MCF 10A (cell line): ENCODE results near the gene ASB17. TPM values are rescaled to one million over a fixed set of nuclear protein-coding genes. Genes with fewer than 3 reads are reported as not detected.

ENCODE experiments used
- Bru-seq: library from RNA; stranded (reverse); fragments of 400-500 nt; gene quantifications from one replicate; lab custom pipeline; 2021; lab: Mats Ljungman, UMichigan
- BruChase-seq, 2 experiments: library from RNA; stranded (reverse); fragments of 400-500 nt; gene quantifications; one replicate each; lab custom pipeline; 2021; lab: Mats Ljungman, UMichigan
- BruUV-seq: library from RNA; stranded (reverse); fragments of 400-500 nt; replicated peaks from 2 replicates; lab custom pipeline; 2021; lab: Mats Ljungman, UMichigan
- CTCF ChIA-PET: fragments of 300-600 bp; sonication (Branson Sonifier 250); formaldehyde crosslinking; extraction: SDS; loops from one replicate; lab custom pipeline; 2021; ENCODE audit warnings: antibody characterized with exemption, inconsistent platforms; lab: Yijun Ruan, JAX
- POLR2A ChIA-PET: fragments of 300-600, 350-650 bp; sonication (Branson Sonifier 250); formaldehyde crosslinking; extraction: SDS; loops from one replicate; lab custom pipeline; 2020; ENCODE audit warnings: antibody characterized with exemption, inconsistent platforms; lab: Yijun Ruan, JAX
- DNase-seq: peaks from one replicate; pipeline ENCODE4 v3.0.0-alpha.2; 2018; ENCODE audit not compliant: unreplicated experiment
- H3K27ac Mint-ChIP-seq: one replicate; pipeline ENCODE4 v1.8.0; 2022; ENCODE audit warnings: mild to moderate bottlenecking, low read depth, mixed read lengths; ENCODE audit not compliant: unreplicated experiment
- H3K27me3 Mint-ChIP-seq: one replicate; pipeline ENCODE4 v1.8.0; 2022; ENCODE audit warnings: mixed read lengths; ENCODE audit not compliant: insufficient read depth, unreplicated experiment
- H3K36me3 Mint-ChIP-seq: one replicate; pipeline ENCODE4 v1.8.0; 2022; ENCODE audit warnings: mild to moderate bottlenecking, moderate library complexity, mixed read lengths; ENCODE audit not compliant: insufficient read depth, unreplicated experiment
- H3K4me1 Mint-ChIP-seq: one replicate; pipeline ENCODE4 v1.8.0; 2022; ENCODE audit warnings: mixed read lengths; ENCODE audit not compliant: insufficient read depth, unreplicated experiment
- H3K4me3 Mint-ChIP-seq: one replicate; pipeline ENCODE4 v1.8.0; 2022; ENCODE audit warnings: mild to moderate bottlenecking, moderate library complexity, mixed read lengths; ENCODE audit not compliant: unreplicated experiment
- H3K9me3 Mint-ChIP-seq: one replicate; pipeline ENCODE4 v1.8.0; 2022; ENCODE audit warnings: mixed read lengths; ENCODE audit not compliant: unreplicated experiment
- intact Hi-C: fragments of 100-400 bp; cut with micrococcal nuclease; formaldehyde crosslinking; loops from 2 replicates; pipeline ENCODE4 v1.14.1; 2022
- long read RNA-seq: library from polyadenylated mRNA; stranded (forward); transcript quantifications from one replicate; pipeline ENCODE4 v2.0.0, GENCODE V29; 2022
- total RNA-seq: library from RNA; stranded (reverse); gene quantifications from 2 replicates; pipeline ENCODE4 v1.2.3, GENCODE V29; 2022
- TF ChIP-seq, protein P1 (sequence below): fragments of 200-600 bp; IDR thresholded peaks from one replicate; pipeline ENCODE4 v1.8.0; 2022; ENCODE audit warnings: antibody characterized with exemption, mild to moderate bottlenecking; ENCODE audit not compliant: unreplicated experiment

The ASB17 gene, protein sequence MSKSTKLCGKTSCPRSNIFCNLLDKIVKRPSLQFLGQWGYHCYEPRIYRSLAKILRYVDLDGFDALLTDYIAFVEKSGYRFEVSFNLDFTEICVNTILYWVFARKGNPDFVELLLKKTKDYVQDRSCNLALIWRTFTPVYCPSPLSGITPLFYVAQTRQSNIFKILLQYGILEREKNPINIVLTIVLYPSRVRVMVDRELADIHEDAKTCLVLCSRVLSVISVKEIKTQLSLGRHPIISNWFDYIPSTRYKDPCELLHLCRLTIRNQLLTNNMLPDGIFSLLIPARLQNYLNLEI
- not detected in 2 replicates for total RNA-seq
- not detected for Bru-seq, nascent RNA
- not detected for BruChase-seq, experiment 1, labeled RNA remaining after a 6-hour chase
- BruChase-seq, experiment 2, labeled RNA remaining after a 2-hour chase, result not detected
- long read RNA-seq, partial matches to known transcripts, result 0 of 1 reads
- long read RNA-seq, other reads (novel, unspliced or antisense), result 1 of 1 reads

DNA sequence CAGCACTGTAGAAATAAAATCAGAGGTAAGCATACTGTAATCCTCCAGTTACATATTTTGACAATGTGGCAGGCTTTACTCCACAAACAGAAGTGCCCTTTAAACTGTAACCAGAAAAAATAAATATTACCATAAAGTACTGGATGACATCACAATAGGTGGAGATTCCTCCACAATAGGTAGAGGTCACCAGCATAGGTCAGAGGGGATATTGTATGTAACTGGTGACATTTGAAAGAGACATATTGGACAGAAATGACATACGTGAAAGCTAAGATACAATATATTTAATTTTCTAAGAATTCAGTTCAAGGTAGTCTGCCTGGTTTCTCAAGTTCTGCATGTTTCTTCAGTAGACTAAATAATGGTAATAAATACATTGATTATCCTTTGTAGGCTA, at the start of gene ASB17:
Gene ASB17, minus strand, starts transcription at position 101 of the 400 bp plus-strand sequence. CDS start 113 bp downstream, outside the sequence.
- H3K36me3 Mint-ChIP-seq, result no peaks in the 10 kb centered on the region
- BruUV-seq, result no TSS peak
- no peak for DNase-seq
- H3K27ac Mint-ChIP-seq, result no peak within 1 kb of the TSS
- H3K9me3 Mint-ChIP-seq, result no peaks in the 10 kb centered on the region
- TF ChIP-seq, protein P1, sequence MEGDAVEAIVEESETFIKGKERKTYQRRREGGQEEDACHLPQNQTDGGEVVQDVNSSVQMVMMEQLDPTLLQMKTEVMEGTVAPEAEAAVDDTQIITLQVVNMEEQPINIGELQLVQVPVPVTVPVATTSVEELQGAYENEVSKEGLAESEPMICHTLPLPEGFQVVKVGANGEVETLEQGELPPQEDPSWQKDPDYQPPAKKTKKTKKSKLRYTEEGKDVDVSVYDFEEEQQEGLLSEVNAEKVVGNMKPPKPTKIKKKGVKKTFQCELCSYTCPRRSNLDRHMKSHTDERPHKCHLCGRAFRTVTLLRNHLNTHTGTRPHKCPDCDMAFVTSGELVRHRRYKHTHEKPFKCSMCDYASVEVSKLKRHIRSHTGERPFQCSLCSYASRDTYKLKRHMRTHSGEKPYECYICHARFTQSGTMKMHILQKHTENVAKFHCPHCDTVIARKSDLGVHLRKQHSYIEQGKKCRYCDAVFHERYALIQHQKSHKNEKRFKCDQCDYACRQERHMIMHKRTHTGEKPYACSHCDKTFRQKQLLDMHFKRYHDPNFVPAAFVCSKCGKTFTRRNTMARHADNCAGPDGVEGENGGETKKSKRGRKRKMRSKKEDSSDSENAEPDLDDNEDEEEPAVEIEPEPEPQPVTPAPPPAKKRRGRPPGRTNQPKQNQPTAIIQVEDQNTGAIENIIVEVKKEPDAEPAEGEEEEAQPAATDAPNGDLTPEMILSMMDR, result no peak
- peaks cover 14% of the 10 kb centered on the region for H3K27me3 Mint-ChIP-seq
- peaks cover 5% of the 10 kb centered on the region for H3K4me1 Mint-ChIP-seq
- no peak within 1 kb of the TSS for H3K4me3 Mint-ChIP-seq
- CTCF ChIA-PET, result no interaction called here
- POLR2A ChIA-PET, result no interaction called here
- intact Hi-C loops, result no loop called here

DNA sequence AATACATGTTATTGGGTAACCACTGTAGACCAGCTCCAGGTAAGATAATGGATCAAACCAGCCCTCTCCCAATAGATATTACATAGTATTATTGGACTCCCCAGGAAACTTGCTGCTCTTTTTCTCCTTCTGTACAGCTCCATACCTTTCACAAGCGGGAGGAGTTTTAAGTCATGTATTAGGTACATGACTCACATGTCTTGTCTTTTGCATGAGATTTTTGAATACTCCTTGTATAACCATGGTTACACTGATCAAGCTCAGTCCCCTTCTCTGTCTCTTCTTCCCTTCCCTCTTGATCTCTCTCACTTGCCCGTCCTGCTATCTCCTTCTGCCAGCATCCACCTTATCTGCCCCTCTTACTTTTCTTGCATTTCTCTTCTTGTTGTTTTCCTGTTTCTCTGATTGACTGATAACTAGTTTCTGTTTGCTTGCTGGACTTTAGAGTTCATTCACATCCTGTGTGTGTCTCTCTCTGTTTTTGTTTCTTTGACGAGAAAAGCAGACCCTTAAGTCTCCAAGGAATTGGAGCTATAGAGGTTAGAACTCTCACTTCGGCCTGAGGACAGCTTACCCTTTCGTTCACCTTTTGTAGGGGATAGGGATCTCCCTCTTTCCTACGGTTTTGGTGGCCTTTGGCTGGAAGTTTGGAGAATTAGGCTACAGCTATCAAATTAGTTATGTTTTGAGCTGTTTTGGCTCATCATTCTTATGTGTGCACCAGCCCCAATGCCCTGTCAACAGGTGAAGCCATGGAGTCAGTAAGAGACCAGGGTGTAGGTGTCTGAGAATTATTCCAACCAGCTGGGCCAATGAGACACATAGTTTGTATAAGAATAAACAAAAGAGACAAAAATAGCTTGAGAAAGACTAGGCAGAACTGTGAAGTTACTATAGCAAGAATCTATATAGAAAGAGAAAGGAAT, 49.0 kb upstream of the ASB17 start:
- Mint-ChIP-seq H3K9me3 (peaks cover 13% of the 10 kb centered on the region), H3K4me1 (peaks cover 6% of the 10 kb centered on the region), H3K4me3 (no peak overlapping the region), H3K27me3 (no peaks in the 10 kb centered on the region), H3K27ac (no peak overlapping the region), H3K36me3 (no peaks in the 10 kb centered on the region)
- intact Hi-C loops, result no loop called here
- CTCF ChIA-PET, result interaction anchor here (0.9 to 2.9 kb wide), 4 partner anchors 10 to 173 kb away, joined by 3 to 18 read pairs (median 4); no protein-coding TSS in a partner anchor
- TF ChIP-seq, protein P1, result no peak
- BruUV-seq, result no TSS peak
- no peak for DNase-seq
- POLR2A ChIA-PET, result interaction anchor here (0.9 kb wide), 1 partner anchor 17 kb away, joined by 3 read pairs; no protein-coding TSS in a partner anchor

DNA sequence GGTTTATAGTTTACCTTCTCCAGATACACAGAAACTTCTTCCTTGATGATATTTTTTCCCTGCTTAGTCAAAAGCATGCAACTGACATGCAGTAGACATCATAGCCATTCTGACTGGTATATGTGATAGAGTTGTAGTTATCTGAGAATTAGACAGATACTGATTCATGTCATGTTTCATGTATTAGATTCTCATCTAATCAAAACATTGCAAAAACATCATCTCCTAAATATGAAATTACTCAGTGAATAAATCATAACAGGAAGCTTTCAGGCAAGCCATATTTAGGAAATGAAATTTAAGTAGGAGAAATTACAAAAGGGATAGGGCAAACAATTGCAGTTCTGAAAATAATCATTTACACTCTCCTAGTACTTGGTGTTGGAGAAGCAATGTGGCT, 38.4 kb upstream of the ASB17 start:
- Mint-ChIP-seq H3K9me3 (peaks cover 6% of the 10 kb centered on the region), H3K27me3 (no peaks in the 10 kb centered on the region), H3K4me3 (no peak overlapping the region), H3K4me1 (peaks cover 16% of the 10 kb centered on the region), H3K27ac (no peak overlapping the region), H3K36me3 (no peaks in the 10 kb centered on the region)
- intact Hi-C loops, result no loop called here
- no TSS peak for BruUV-seq
- POLR2A ChIA-PET, result no interaction called here
- TF ChIP-seq, protein P1, result no peak
- DNase-seq, result no peak
- CTCF ChIA-PET, result interaction anchor here (0.6 kb wide), 1 partner anchor 13 kb away, joined by 3 read pairs; no protein-coding TSS in a partner anchor
